HG03558 (cell line): ENCODE results near the gene JUN.

Source experiments
- ATAC-seq: cut with Tn5 transposase; IDR thresholded peaks from one replicate; pipeline ENCODE4 v1.9.1; 2021; ENCODE audit warnings: moderate number of reproducible peaks; ENCODE audit not compliant: unreplicated experiment; ENCODE audit errors: extremely low read depth

The JUN gene

GRCh38 chr1:58783993-58784757 lies at the start of gene JUN:
Gene JUN, minus strand, starts transcription at chr1:58784047. Its CDS starts 977 bp downstream, at chr1:58783070.
- peak; percentile 76 for ATAC-seq

GRCh38 chr1:58833166-58833565 lies 49.3 kb upstream of the JUN start:
- no peak for ATAC-seq

- ATAC-seq, result no peak
Measured at GRCh38 chr1:58830291-58830690, 46.4 kb upstream of the JUN start.

GRCh38 chr1:58829866-58830265 lies 46.0 kb upstream of the JUN start:
- no peak for ATAC-seq

GRCh38 chr1:58827298-58827697 lies 43.5 kb upstream of the JUN start:
- no peak for ATAC-seq

- no peak for ATAC-seq
Measured at GRCh38 chr1:58824753-58825389, 41.0 kb upstream of the JUN start.

- no peak for ATAC-seq
Measured at GRCh38 chr1:58823481-58824010, 39.7 kb upstream of the JUN start.

GRCh38 chr1:58821309-58821708 lies 37.5 kb upstream of the JUN start:
- no peak for ATAC-seq

- no peak for ATAC-seq
Measured at GRCh38 chr1:58818976-58819375, 35.1 kb upstream of the JUN start.

GRCh38 chr1:58818075-58818474 lies 34.2 kb upstream of the JUN start:
- no peak for ATAC-seq

GRCh38 chr1:58816747-58817221 lies 32.9 kb upstream of the JUN start:
- no peak for ATAC-seq

- ATAC-seq, result peak; percentile 70
Measured at GRCh38 chr1:58816072-58816746, 32.4 kb upstream of the JUN start.

- ATAC-seq, result no peak
Measured at GRCh38 chr1:58815686-58816071, 31.8 kb upstream of the JUN start.

GRCh38 chr1:58815069-58815685 lies 31.3 kb upstream of the JUN start:
- ATAC-seq, result no peak

- ATAC-seq, result no peak
Measured at GRCh38 chr1:58814251-58815068, 30.6 kb upstream of the JUN start.

GRCh38 chr1:58813801-58814200 lies 30.0 kb upstream of the JUN start:
- ATAC-seq, result no peak

GRCh38 chr1:58813361-58813760 lies 29.5 kb upstream of the JUN start:
- ATAC-seq, result no peak

GRCh38 chr1:58812926-58813325 lies 29.1 kb upstream of the JUN start:
- no peak for ATAC-seq

GRCh38 chr1:58812468-58812867 lies 28.6 kb upstream of the JUN start:
- no peak for ATAC-seq

GRCh38 chr1:58811303-58811702 lies 27.5 kb upstream of the JUN start:
- ATAC-seq, result no peak
